Endothelial cell of umbilical vein (primary cell): ENCODE results near the gene GPR108. TPM values are rescaled to one million over a fixed set of nuclear protein-coding genes. Genes with fewer than 3 reads are reported as not detected.

Source experiments
- BruUV-seq: library from RNA; stranded (reverse); fragments of 400-500 nt; replicated peaks from 2 replicates; lab custom pipeline; 2021; lab: Mats Ljungman, UMichigan
- CTCF ChIA-PET: fragments of 300-600, 350-600 bp; sonication (Branson Sonifier 250); formaldehyde crosslinking; loops from one replicate; lab custom pipeline; 2021; ENCODE audit warnings: antibody characterized with exemption, inconsistent platforms; lab: Charles Lee
- POLR2A ChIA-PET: fragments of 300-600, 350-600 bp; sonication (Branson Sonifier 250); formaldehyde crosslinking; loops from one replicate; lab custom pipeline; 2021; ENCODE audit warnings: antibody characterized with exemption, inconsistent platforms; lab: Charles Lee
- DNase-seq: peaks from one replicate; pipeline ENCODE4 v3.0.0-alpha.2; 2011; ENCODE audit warnings: low read depth, low spot score
- FAIRE-seq: peaks from 2 replicates; lab custom pipeline; 2011; peaks lifted over from hg19 to GRCh38; lab: Jason Lieb, UNC
- H2AFZ ChIP-seq: 2 replicates; pipeline ENCODE4 v1.6.0; 2012; ENCODE audit warnings: low read depth, low read length, control low read depth, inconsistent platforms
- H3K27ac ChIP-seq: 2 replicates; pipeline ENCODE4 v1.5.1; 2011; ENCODE audit warnings: low read depth, mild to moderate bottlenecking, control low read depth, low read length, moderate library complexity; ENCODE audit not compliant: insufficient read depth
- H3K27me3 ChIP-seq, 2 experiments: 2 replicates each; pipeline versions ENCODE4 v1.6.0 to v1.6.1; 2011; ENCODE audit warnings: low read length in 2 of 2, mixed read lengths in 1 of 2; ENCODE audit not compliant: control insufficient read depth in 2 of 2, insufficient read depth in 2 of 2
- H3K36me3 ChIP-seq, 2 experiments: 2 replicates in 1 of 2; 3 replicates in 1 of 2; pipeline ENCODE4 v1.5.1; 2011; ENCODE audit warnings: low read length in 2 of 2, mild to moderate bottlenecking in 1 of 2, moderate library complexity in 1 of 2; ENCODE audit not compliant: control insufficient read depth in 2 of 2, insufficient read depth in 2 of 2; ENCODE audit errors: extremely low read depth in 1 of 2
- H3K4me1 ChIP-seq: 3 replicates; pipeline ENCODE4 v1.5.1; 2011; ENCODE audit warnings: mild to moderate bottlenecking, low read length; ENCODE audit not compliant: control insufficient read depth, insufficient read depth; ENCODE audit errors: extremely low read depth
- H3K4me2 ChIP-seq: 2 replicates; pipeline ENCODE4 v1.6.1; 2011; ENCODE audit warnings: low read length, control low read depth, mixed read lengths; ENCODE audit not compliant: insufficient read depth
- H3K4me3 ChIP-seq, 3 experiments: fragments of 200-600 bp in 1 of 3; sonication (generic), shearing (Covaris generic) in 1 of 3; replicated peaks in 1 of 3; 2 replicates each; pipeline ENCODE4 v1.5.1; 2011 to 2016; ENCODE audit warnings: control low read depth in 3 of 3, low read length in 3 of 3, mild to moderate bottlenecking in 2 of 3, inconsistent platforms in 1 of 3, low read depth in 1 of 3, moderate library complexity in 1 of 3; ENCODE audit not compliant: insufficient read depth in 1 of 3
- H3K79me2 ChIP-seq: 2 replicates; pipeline ENCODE4 v1.6.0; 2012; ENCODE audit warnings: low read length, inconsistent platforms; ENCODE audit not compliant: control insufficient read depth, insufficient read depth
- H3K9ac ChIP-seq: replicated peaks from 2 replicates; pipeline ENCODE3; 2011; ENCODE audit warnings: low read length, control low read depth; ENCODE audit not compliant: insufficient read depth; ENCODE audit errors: extremely low read depth
- H3K9me1 ChIP-seq: replicated peaks from 3 replicates; pipeline ENCODE4 v1.6.0; 2011; ENCODE audit warnings: mild to moderate bottlenecking, low read length; ENCODE audit not compliant: control insufficient read depth, insufficient read depth; ENCODE audit errors: extremely low read depth
- H3K9me3 ChIP-seq: replicated peaks from 2 replicates; pipeline ENCODE4 v1.5.1; 2012; ENCODE audit warnings: low read length, inconsistent platforms; ENCODE audit not compliant: control insufficient read depth, insufficient read depth
- H4K20me1 ChIP-seq: replicated peaks from 2 replicates; pipeline ENCODE3; 2011; ENCODE audit warnings: mild to moderate bottlenecking, low read length; ENCODE audit not compliant: control insufficient read depth, insufficient read depth; ENCODE audit errors: extremely low read depth
- CTCF ChIP-seq, 2 donors: IDR thresholded peaks; 1 replicate in 1 of 2; 2 replicates in 1 of 2; pipeline ENCODE4 v1.5.1; 2011; ENCODE audit warnings: low read length in 2 of 2, mild to moderate bottlenecking in 2 of 2, moderate library complexity in 2 of 2, control low read depth in 1 of 2, inconsistent platforms in 1 of 2, low read depth in 1 of 2; ENCODE audit not compliant: insufficient read depth in 1 of 2; ENCODE audit errors: extremely low read depth in 1 of 2
- EZH2 ChIP-seq: IDR thresholded peaks from 2 replicates; pipeline ENCODE4 v1.6.1; 2012; ENCODE audit warnings: borderline replicate concordance, low read depth, mild to moderate bottlenecking, moderate library complexity, low read length, inconsistent platforms; ENCODE audit not compliant: severe bottlenecking
- FOS ChIP-seq: IDR thresholded peaks from 2 replicates; pipeline ENCODE4 v1.6.1; 2011; ENCODE audit warnings: mild to moderate bottlenecking, low read length, moderate library complexity, borderline replicate concordance; ENCODE audit not compliant: insufficient read depth
- GATA2 ChIP-seq: IDR thresholded peaks from 2 replicates; pipeline ENCODE4 v1.7.0; 2011; ENCODE audit warnings: low read depth, mild to moderate bottlenecking, moderate library complexity, mixed read lengths, low read length; ENCODE audit not compliant: insufficient read length, insufficient read depth
- JUN ChIP-seq: IDR thresholded peaks from 2 replicates; pipeline ENCODE4 v1.6.1; 2011; ENCODE audit warnings: borderline replicate concordance, low read depth; ENCODE audit not compliant: insufficient read length, insufficient read depth
- MYC ChIP-seq: IDR thresholded peaks from one replicate; pipeline ENCODE4 v1.6.1; 2011; ENCODE audit warnings: mild to moderate bottlenecking, low read depth, low read length
- POLR2A ChIP-seq: IDR thresholded peaks from 2 replicates; pipeline ENCODE4 v1.6.1; 2012; ENCODE audit warnings: low read depth, mild to moderate bottlenecking, control low read depth, low read length
- POLR2AphosphoS5 ChIP-seq: IDR thresholded peaks from 2 replicates; pipeline ENCODE4 v1.6.1; 2012; ENCODE audit warnings: low read depth, mild to moderate bottlenecking, control low read depth, low read length, moderate library complexity; ENCODE audit not compliant: insufficient read depth
- dilution Hi-C: fragments of 300-500 bp; cut with MboI; formaldehyde crosslinking; loops from one replicate; pipeline ENCODE4 v1.15.0; 2019; ENCODE audit warnings: low sequenced_read_pairs; ENCODE audit not compliant: extremely low pct_ligation_motif_present
- intact Hi-C: fragments of 100-400 bp; cut with micrococcal nuclease; formaldehyde crosslinking; loops from one replicate; pipeline ENCODE4 v1.10.0; 2022
- polyA plus RNA-seq, 4 experiments: library from polyadenylated mRNA; depleted of rRNA in 3 of 4; stranded (reverse) in 3 of 4; unstranded in 1 of 4; fragments of >200 nt; gene quantifications; 2 replicates each; pipeline versions ENCODE4 v1.2.1 to v1.2.3, GENCODE V29; 2011 to 2012; ENCODE audit warnings: missing spikeins in 1 of 4
- total RNA-seq: library from RNA; stranded (reverse); gene quantifications from 2 replicates; pipeline ENCODE4 v1.2.3, GENCODE V29; 2021
- TF ChIP-seq, protein P1 (sequence below): IDR thresholded peaks from 2 replicates; pipeline ENCODE4 v1.6.1; 2011; ENCODE audit not compliant: insufficient read depth, insufficient read length

Gene GPR108
- total and polyA plus RNA-seq, 2 donors (not counting 3 experiments of a cell fraction or from before 2014, with no cell fraction given), result 68.5 to 80.2 TPM

GRCh38 chr19:6707011-6707657, 30.2 kb downstream of the GPR108 start:
- TF ChIP-seq JUN, result no peak
- no peak for TF ChIP-seq GATA2
- TF ChIP-seq CTCF (IDR thresholded peaks at IDR 0.05; ENCODE audit: extremely low read depth in 1 of 2, insufficient read depth in 1 of 2, low read depth in 1 of 2, low read length in 2 of 2), result no peak
- TF ChIP-seq MYC, result no peak
- TF ChIP-seq, protein P1, sequence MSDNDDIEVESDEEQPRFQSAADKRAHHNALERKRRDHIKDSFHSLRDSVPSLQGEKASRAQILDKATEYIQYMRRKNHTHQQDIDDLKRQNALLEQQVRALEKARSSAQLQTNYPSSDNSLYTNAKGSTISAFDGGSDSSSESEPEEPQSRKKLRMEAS, result no peak
- TF ChIP-seq POLR2A, result no peak
- no peak for TF ChIP-seq EZH2
- no peak for TF ChIP-seq FOS
- no peak for TF ChIP-seq POLR2AphosphoS5
- ChIA-PET CTCF (no interaction called here), POLR2A (no interaction called here)
- dilution Hi-C loops (no loop called here), intact Hi-C loops (no loop called here)
- H3K4me2 ChIP-seq, result no peak overlapping the region
- BruUV-seq, result no TSS peak
- H3K9me1 ChIP-seq, result no peaks in the 10 kb centered on the region
- FAIRE-seq (no peak), DNase-seq (no peak)
- no peaks in the 10 kb centered on the region for H4K20me1 ChIP-seq
- no peaks in the 10 kb centered on the region for H3K4me1 ChIP-seq
- no peaks in the 10 kb centered on the region for H3K36me3 ChIP-seq
- no peak overlapping the region for H3K27ac ChIP-seq
- no peak overlapping the region for H3K9ac ChIP-seq
- no peak overlapping the region for H2AFZ ChIP-seq
- no peak overlapping the region for H3K4me3 ChIP-seq
- no peaks in the 10 kb centered on the region for H3K9me3 ChIP-seq
- no peaks in the 10 kb centered on the region for H3K79me2 ChIP-seq
- peaks cover 2 to 5% of the 10 kb centered on the region in 2 experiments for H3K27me3 ChIP-seq
